ENCODE data around the gene GGA2.

GGA2 gene

GRCh38 chr16:23508589-23509440 lies 1.5 kb downstream of the GGA2 start:
- Histone ChIP-seq H3K4me1 (ENCODE audit: low read depth, poor library complexity, severe bottlenecking) (peaks cover 53% of the 10 kb centered on the region), H3K27ac (no peak overlapping the region)
- no peak for TF ChIP-seq CTCF (conservative IDR thresholded peaks at IDR 0.05; ENCODE audit: low read depth, low read length)

DNA sequence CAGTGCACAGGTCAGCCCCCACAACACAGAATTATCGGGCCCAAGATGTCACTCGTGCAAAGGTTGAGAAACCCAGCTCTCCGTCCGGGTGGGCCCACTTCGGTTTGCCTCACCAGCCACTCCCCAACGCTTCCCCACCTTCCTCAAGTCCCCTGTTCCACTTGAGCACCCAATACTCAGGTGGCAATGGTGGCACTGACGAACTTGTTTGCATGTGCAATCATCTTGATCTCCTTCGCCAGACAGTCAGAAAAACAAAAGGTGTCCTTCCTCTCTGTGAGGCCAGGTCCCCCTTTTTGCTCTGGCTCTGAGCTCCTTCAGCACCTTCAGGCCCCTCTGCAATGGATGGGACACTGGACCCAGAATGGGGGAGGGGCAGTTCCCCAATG lies 3.7 kb downstream of the GGA2 start:
- peaks cover 24% of the 10 kb centered on the region for H4K20me1 ChIP-seq (ENCODE audit: insufficient read depth)
- peaks cover 82% of the 10 kb centered on the region for H3K79me2 ChIP-seq (ENCODE audit: insufficient read depth, low read depth)
- no peaks in the 10 kb centered on the region; the same call in 1 of the 2 replicates for H3K36me3 ChIP-seq (ENCODE audit: insufficient read depth)
- H3K27me3 ChIP-seq (ENCODE audit: insufficient read depth, low read depth) = no peaks in the 10 kb centered on the region
- no peak overlapping the region for H3K27ac ChIP-seq
- H3K4me3 ChIP-seq (IDR thresholded peaks at IDR 0.05; ENCODE audit: insufficient read depth, low read depth, low read length) = no peak overlapping the region
- no peak overlapping the region for H2AFZ ChIP-seq (ENCODE audit: low read depth)
- H3K4me1 ChIP-seq (ENCODE audit: low read depth, poor library complexity, severe bottlenecking) = peaks cover 51% of the 10 kb centered on the region
- no peak overlapping the region for H3K9ac ChIP-seq
- no peak for TF ChIP-seq CTCF (conservative IDR thresholded peaks at IDR 0.05; ENCODE audit: low read depth, low read length)
- H3K4me2 ChIP-seq = no peak overlapping the region; the same call in 1 of the 2 replicates

More at GRCh38 chr16:23508589-23509440, 1.5 kb downstream of the GGA2 start:
- Histone ChIP-seq H3K4me2 (peak overlapping the region; percentile 77), H3K4me3 (IDR thresholded peaks at IDR 0.05; ENCODE audit: insufficient read depth, low read depth, low read length) (peak overlapping the region; percentile 45), H4K20me1 (ENCODE audit: insufficient read depth) (peaks cover 24% of the 10 kb centered on the region), H3K27me3 (ENCODE audit: insufficient read depth, low read depth) (no peaks in the 10 kb centered on the region), H3K9ac (peak overlapping the region; percentile 75; the same call in 1 of the 2 replicates), H3K36me3 (ENCODE audit: insufficient read depth) (no peaks in the 10 kb centered on the region; the same call in 1 of the 2 replicates), H3K79me2 (ENCODE audit: insufficient read depth, low read depth) (peaks cover 61% of the 10 kb centered on the region), H2AFZ (ENCODE audit: low read depth) (no peak overlapping the region)

- peaks cover 24% of the 10 kb centered on the region for H4K20me1 ChIP-seq (ENCODE audit: insufficient read depth)
- H3K4me2 ChIP-seq = no peak overlapping the region; the same call in 1 of the 2 replicates
- no peak overlapping the region for H3K4me3 ChIP-seq (IDR thresholded peaks at IDR 0.05; ENCODE audit: insufficient read depth, low read depth, low read length)
- H3K27ac ChIP-seq = no peak overlapping the region
- no peak overlapping the region for H3K9ac ChIP-seq
- no peak for TF ChIP-seq CTCF (conservative IDR thresholded peaks at IDR 0.05; ENCODE audit: low read depth, low read length)
- H2AFZ ChIP-seq (ENCODE audit: low read depth) = no peak overlapping the region
- peaks cover 88% of the 10 kb centered on the region for H3K79me2 ChIP-seq (ENCODE audit: insufficient read depth, low read depth)
- H3K27me3 ChIP-seq (ENCODE audit: insufficient read depth, low read depth) = no peaks in the 10 kb centered on the region
- H3K4me1 ChIP-seq (ENCODE audit: low read depth, poor library complexity, severe bottlenecking) = peaks cover 51% of the 10 kb centered on the region
- H3K36me3 ChIP-seq (ENCODE audit: insufficient read depth) = no peaks in the 10 kb centered on the region; the same call in 1 of the 2 replicates
Observed at GRCh38 chr16:23505671-23506605, 4.4 kb downstream of the GGA2 start.

- Histone ChIP-seq H3K79me2 (ENCODE audit: insufficient read depth, low read depth) (peaks cover 95% of the 10 kb centered on the region), H2AFZ (ENCODE audit: low read depth) (no peak overlapping the region), H4K20me1 (ENCODE audit: insufficient read depth) (peaks cover 24% of the 10 kb centered on the region), H3K27ac (no peak overlapping the region), H3K4me1 (ENCODE audit: low read depth, poor library complexity, severe bottlenecking) (peaks cover 51% of the 10 kb centered on the region), H3K9ac (no peak overlapping the region), H3K27me3 (ENCODE audit: insufficient read depth, low read depth) (no peaks in the 10 kb centered on the region), H3K4me3 (IDR thresholded peaks at IDR 0.05; ENCODE audit: insufficient read depth, low read depth, low read length) (no peak overlapping the region), H3K36me3 (ENCODE audit: insufficient read depth) (no peaks in the 10 kb centered on the region; the same call in 1 of the 2 replicates), H3K4me2 (no peak overlapping the region; the same call in 1 of the 2 replicates)
- TF ChIP-seq CTCF (conservative IDR thresholded peaks at IDR 0.05; ENCODE audit: low read depth, low read length) = no peak
Observed at GRCh38 chr16:23505180-23505665, 5.1 kb downstream of the GGA2 start.

All from KMS-11 (cell line).